SIG-M5 treated with dmso at 0.1 percent for 504 hours (cell line): ENCODE measurements around the gene MB21D2.
A peak's percentile ranks its signal among the peaks of the same experiment; 100 is the strongest.
"Not testable (repeated sequence)": the region's sequence is repeated elsewhere in the genome, so short reads cannot be mapped to it uniquely, and the experiment has no call there.

Experiments used
- DNase-seq: peaks from one replicate; lab custom pipeline; 2025; ENCODE audit not compliant: unreplicated experiment; lab: John Stamatoyannopoulos, UW

Gene MB21D2

DNA sequence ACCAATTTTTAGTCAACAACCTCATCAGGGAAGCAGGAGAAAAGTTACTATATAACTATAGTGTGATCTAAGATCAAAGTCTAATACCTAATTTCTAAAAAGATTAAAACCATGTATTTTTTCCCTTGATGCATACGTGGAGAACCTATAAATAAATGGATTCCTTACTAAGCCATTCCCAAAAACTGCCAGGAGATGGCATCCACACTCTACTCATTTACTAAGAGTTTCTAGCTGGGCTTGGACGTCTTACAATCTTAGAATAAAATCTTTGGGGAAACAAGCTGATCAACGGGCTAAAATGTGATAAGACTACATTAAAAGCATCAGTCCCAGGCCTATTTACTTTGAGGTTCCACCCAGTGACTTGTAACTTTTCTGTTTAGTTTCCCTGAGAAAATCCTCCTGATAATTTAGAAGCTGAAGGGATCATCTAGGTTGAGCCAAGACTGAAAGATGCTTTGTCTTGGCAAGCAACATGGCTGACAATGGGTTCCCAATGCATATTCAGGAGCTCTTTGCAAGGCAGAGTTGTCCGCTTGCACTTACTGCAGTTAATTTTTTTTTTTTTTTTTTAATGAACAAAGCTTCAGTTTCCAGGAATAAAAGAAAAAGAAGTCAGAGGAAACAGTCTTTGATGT is 104.8 kb downstream of the MB21D2 start:
- DNase-seq, result peak; percentile 26

DNA sequence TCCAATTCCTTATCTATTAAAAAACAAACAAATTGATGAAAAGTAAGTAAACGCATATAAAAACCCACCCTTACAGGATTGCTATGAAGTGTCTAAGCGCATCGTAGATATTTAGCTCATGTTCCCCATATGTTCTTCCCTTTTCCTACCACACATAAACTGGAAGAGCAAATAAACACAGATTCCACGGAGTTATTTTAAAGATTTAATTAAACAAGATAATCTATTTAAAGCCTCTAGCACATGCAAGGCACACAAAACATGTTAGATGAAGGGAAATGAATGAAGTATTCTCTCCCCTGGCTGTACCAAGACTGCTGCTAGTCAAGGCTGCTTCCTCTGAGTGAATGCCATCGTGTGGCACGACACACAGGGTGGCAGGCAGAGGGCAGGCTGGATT is 111.9 kb downstream of the MB21D2 start:
- DNase-seq, result no peak

DNA sequence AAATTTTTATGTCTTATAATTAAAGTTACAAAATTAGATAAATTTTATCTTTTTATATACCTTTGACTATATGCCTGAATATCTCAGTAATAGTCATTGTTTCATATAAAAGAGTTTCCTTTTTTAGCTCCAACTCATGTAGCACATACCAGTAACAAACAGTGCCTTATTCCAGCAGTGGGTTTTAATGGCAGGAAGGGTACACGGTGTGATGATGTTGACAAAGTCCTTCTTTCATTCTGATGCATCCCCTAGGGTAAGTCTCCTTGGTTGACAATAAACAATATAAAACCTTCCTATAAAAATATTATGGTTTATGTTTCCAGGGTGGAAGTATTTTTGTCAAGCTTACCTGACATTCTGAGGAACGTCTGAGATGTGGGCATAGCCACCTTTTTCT is 113.2 kb downstream of the MB21D2 start:
- DNase-seq, result no peak

DNA sequence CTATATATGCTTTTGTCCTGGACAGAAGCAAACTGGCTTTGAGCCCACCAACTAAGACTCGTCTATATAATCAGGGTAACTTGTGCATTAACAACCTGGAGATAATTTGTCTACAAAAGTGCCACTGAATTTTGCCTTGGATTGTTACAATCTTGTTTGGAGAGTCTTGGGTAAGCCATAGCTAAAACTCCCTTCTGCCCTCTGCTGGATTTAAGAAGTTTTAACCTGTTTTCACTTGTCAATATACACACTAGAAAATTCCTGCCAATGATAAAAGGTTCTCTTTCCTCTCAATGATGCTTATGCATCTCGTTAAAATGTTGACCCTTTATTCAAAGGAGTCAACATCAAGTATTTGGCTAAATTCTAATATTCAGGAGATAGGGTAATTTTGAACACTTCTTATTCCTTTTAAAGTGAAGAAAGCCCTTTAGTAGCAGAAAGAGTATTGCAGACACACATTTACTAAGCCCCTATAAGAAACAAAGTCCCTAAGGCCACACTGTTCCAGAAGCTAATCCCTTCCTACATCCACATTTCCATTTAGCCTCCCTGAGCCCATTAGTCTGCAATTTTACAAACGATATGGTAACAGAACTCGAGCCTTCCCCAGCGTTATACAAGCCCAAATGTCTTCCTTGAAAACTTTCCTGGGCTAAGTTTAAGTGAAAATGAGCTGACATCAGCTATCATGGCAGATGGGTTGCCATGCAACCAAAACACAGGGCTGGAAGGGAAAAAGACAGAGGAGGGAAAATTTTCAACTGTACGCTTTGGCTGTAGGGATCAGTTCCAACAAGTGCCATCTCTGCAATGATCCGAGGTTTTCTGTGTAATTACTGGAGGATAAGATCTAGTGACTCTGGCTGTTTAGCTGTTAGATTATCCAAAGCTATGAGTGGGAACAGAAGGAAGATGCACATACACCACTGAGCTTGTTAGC is 114.4 kb downstream of the MB21D2 start:
- DNase-seq, result peak; percentile 60

DNA sequence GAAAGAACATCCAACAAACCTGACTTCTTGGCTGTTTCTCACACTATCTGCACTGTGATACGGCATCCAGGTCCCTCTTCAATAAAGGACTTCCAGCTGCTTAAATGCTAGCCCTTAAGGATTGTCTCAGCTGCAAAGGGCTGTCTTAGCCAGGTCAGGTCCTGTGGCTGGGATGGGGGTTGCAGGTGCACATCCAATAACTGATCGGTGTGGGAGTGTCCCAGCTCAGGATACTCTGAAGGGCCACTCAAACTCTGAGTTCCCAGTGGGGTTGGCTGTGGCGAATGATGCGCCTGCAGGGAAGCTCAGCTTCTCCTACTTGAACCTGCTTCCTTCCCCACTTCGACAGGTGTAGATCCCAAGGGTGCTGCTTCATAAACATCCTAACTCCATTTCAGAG is 115.7 kb downstream of the MB21D2 start:
- no peak for DNase-seq

DNA sequence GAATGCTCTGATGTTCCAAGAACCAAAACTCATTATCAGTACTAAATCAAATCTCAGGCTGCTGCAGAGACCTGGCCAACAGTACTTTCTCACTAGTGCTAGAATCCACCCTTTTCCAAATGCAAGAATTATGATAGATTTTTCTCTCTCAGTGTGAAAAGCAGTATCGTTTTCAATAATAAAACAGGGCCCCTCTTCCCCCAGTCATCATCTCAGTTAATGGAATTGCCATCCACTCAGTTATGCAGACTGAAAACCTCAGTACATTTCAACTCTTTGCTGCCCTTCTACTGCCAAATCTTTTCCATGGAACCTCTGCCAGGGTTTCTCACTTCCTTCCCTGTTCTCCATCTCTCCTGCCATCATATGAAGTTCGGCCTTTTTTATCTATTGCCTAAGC is 117.9 kb downstream of the MB21D2 start:
- no peak for DNase-seq

DNA sequence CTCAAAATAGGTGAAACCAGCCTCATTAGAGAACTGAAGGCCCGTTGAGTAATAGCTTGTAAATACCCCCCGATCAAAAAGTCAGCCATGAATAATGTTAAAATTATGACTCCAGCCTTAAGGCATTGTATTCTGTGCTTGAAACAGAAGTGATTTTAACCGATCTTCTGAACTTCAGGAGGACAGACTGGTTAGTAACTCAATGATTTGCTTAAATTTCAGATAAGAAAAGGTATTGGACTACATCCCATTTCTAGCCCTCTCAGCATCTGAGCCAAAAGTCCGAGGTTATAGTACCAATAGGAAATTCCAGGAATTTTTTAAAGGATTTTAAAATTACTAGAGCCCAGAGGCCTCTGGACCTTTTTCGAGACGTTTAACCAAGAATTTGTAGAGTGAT is 122.6 kb downstream of the MB21D2 start:
- DNase-seq, result no peak

DNA sequence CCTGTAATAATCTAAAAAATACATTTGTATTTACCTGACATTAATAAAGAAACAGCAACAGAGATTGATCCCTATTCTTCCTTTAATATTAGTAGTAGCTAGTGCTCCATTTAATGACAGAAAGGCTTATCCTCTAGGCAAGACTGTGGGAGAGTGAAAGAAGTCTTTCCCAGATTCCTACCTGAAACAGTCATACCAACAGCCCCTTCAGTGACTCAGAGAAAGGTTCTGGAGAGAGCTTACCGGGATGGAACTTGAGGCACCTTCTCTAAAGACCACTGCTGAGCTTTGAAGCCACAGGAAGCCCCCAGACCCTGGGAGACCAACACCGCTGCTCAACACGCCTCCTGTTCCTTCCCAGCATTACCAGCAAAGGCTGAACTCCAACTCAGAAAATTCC is 123.4 kb downstream of the MB21D2 start:
- DNase-seq, result no peak

DNA sequence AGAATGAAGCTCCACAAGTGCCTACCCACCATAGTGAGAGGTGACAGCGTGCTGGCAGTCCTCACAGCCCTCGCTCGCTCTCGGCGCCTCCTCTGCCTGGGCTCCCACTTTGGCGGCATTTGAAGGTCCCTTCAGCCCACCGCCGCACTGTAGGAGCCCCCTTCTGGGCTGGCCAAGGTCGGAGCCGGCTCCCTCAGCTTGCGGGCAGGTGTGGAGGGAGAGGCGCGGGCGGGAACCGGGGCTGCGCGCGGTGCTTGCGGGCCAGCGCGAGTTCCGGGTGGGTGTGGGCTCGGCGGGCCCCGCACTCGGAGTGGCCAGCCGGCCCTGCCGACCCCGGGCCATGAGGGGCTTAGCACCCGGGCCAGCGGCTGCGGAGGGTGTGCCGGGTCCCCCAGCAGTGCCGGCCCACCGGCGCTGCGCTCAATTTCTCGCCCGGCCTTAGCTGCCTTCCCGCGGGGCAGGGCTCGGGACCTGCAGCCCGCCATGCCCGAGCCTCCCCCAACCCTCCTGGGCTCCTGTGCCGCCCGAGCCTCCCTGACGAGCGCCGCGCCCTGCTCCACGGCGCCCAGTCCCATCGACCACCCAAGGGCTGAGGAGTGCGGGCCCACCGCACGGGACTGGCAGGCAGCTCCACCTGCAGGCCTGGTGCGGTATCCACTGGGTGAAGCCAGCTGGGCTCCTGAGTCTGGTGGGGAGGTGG is 128.7 kb downstream of the MB21D2 start:
- not testable (repeated sequence) for DNase-seq

DNA sequence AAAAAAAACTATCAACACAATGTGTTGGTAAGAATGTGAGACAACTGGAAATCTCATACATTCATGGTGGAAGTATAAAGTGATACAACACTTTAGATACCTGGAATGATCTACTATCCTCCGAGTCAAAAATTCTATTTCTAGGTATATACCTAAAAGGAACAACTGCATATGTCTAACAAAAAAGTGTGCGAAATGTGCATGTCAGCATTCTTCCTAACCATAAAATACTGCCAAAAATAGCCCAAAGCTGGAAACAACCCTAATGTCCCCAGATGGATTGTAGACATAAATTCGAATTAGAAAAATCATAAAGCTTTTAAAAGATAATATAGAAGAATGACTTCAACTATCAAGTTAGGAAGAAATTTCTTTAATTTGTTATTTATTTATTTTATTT is 139.1 kb downstream of the MB21D2 start:
- DNase-seq, result no peak

DNA sequence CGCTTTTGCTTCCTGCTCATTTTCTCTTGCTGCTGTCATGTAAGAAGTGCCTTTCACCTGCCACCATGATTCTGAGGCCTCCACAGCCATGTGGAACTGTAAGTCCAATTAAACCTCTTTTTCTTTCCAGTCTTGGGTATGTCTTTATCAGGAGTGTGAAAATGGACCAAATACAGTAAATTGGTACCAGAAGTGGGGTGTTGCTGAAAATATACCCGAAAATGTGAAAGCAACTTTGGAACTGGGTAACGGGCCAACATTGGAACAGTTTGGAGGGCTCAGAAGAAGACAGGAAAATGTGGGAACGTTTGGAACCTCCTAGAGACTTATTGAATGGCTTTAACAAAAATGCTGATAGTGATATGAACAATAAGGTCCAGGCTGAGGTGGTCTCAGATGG is 143.3 kb downstream of the MB21D2 start:
- DNase-seq, result not testable (repeated sequence)

DNA sequence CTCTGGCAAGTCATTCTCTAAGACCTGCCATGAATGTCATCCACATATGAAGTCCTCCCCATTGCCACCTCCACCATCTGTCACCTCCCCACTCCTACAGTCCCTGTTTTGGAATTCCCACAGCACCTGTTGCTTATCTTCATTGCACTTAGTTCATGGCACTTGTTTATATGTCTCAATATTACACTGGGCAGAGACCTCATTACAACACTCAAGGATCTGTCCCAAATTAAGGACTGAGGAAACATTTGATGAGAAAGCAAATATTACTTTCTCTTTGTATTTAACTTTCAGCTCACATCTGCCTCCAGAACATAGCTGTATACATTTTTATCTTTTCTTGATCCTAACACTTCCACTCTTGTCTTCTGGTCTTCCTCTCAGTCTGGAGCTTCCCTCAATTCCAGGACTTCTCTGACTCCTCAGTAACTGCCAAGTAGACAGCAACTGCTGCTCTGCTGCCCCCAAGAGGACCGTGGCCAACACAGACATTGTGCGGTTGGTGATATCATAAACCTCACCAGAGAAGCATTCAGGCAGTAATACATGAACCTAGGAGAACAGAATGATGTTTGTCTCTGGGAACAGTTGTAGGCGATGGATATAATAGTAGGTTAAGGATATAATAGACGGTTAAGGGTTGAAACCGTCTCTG is 145.3 kb downstream of the MB21D2 start:
- peak; percentile 50 for DNase-seq

DNA sequence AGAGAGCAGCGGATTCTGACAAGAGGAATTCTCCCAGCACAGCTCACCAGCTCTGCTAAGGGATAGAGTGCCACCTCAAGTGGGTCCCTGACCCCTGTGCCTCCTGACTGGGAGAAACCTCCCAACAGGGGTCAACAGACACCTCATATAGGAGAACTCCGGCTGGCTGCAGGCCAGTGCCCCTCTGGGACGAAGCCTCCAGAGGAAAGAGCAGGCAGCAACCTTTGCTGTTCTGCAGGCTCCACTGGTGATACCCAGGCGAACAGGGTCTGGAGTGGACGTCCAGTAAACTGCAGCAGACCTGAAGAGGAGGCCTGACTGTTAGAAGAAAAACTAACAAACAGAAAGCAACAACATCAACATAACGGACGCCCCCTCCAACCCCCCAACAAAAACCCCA is 159.0 kb downstream of the MB21D2 start:
- DNase-seq, result no peak

DNA sequence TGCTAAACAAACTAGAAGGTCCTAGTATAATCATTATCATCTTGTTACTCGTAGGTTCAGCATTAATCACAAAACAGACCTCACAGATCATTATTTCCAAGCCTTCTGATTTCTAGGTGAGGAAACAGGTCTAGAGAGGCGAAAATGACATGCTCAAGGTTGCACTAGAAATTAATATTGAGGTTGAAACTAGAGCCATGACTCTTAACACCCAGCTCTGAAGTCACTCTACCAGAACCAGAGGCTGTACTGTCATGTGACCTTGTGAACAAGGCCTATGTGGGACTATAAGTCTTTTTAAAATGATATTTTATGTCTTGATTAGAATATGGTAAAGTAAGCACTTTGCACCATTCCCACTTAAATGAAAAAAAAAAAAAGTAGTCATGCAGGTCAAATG is 166.5 kb downstream of the MB21D2 start:
- DNase-seq, result no peak

DNA sequence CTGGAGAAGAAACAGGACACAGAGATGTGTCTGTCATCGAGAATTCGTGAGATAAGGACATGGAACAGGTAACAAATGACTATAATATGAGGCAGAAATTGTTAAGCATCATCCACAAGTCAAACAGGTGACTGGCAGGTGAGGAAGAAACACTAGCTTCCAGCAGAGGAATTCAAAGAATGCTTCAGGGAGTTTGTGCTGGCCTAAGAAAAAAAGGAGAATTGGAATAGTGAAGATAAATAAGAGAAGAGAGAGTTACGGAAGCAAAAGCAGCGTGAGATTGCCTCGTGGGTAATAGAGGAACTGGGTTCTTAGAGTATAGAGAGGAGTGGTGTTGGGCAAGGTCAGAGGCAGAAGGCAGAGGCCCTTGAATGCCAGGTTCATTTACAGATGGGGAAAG is 167.5 kb downstream of the MB21D2 start:
- DNase-seq, result peak; percentile 44

DNA sequence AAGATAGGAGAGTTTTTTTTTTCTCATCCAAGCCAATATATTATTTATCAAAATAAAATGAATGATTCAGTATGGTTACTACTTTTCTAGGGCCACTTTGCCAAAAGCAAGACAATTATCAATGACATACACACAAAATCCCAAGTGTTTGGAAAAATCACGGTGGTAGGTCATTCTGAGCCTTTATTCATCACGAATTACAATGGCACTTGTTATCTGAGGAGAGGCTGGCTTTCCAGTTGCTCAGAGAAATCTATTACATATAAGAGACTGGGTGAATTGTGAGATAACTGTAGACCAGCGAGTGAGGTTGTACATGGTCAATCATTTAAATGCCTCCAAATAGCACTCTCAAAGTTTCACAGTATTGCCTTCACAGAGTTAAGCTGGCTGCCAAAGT is 169.9 kb downstream of the MB21D2 start:
- no peak for DNase-seq

DNA sequence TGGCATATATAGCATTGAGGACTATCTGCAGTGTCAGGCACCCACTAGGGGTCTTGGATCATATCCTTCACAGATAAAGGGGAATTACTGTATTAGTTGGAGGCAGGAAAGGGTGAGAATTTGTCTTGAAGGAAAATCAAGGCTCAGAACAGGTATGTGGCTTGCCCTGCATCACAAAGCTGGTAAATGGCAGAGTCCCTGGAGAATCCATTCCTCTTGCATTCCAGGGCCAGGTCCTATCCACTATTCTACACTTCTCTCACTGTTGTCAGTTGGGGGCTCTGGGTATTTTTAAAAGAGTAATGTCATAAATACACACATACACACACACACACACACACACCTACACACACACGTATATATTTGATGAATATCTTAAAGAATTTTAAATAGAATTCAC is 170.5 kb downstream of the MB21D2 start:
- DNase-seq, result no peak
